ENCODE measurements around the gene SBK1.

Gene SBK1

DNA sequence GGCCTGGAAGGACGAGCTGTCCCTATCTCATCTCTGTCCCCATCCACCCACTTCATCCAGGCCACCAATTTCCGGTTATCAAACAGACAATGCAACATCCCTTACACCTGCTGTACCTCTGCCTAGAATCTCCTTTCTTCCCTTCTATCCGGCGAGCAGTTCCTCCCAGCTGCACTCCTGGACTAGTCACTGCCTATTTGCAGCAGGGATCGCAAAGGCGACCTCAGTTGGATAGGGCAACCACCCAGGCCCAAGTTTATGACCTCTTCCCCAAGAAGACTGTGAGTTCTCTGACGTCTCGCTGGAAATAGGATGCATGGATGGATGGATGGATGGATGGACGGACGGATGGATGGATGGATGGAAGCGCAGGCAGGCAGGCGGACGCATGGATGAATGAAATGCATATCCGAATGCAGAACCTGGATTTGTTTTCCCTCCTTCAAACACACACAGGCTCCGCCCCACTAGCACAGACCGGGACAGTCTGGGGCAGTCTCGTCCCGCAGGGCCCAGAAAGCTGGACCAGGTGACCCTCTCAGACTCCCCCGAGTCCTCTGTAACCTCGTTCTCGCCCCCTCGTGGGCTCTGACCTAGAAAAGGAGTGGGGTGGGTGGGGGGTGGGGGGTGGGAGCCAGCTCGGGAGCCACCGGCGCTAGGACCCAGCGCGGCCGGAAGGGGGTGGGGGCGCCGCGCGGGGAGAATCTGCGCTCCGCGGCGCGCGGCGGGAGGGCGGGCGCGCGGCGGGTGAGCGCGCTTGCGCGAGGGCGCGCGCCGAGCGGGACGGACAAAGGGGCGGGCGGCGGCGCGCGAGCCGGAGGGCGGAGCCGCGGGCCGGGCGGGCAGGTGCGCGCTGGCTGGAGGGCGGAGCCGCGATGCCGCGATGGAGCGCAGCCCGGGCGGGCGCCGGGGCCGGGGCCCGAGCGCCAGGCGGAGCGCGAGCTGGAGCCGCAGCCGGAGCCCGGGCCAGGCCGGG is at the start of gene SBK1:
SBK1 (plus strand) TSS at position 875 of the 976 bp plus-strand sequence. CDS start 24,867 bp downstream, outside the sequence.
- TF ChIP-seq, protein P1, sequence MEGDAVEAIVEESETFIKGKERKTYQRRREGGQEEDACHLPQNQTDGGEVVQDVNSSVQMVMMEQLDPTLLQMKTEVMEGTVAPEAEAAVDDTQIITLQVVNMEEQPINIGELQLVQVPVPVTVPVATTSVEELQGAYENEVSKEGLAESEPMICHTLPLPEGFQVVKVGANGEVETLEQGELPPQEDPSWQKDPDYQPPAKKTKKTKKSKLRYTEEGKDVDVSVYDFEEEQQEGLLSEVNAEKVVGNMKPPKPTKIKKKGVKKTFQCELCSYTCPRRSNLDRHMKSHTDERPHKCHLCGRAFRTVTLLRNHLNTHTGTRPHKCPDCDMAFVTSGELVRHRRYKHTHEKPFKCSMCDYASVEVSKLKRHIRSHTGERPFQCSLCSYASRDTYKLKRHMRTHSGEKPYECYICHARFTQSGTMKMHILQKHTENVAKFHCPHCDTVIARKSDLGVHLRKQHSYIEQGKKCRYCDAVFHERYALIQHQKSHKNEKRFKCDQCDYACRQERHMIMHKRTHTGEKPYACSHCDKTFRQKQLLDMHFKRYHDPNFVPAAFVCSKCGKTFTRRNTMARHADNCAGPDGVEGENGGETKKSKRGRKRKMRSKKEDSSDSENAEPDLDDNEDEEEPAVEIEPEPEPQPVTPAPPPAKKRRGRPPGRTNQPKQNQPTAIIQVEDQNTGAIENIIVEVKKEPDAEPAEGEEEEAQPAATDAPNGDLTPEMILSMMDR (IDR thresholded peaks at IDR 0.05), result no peak

DNA sequence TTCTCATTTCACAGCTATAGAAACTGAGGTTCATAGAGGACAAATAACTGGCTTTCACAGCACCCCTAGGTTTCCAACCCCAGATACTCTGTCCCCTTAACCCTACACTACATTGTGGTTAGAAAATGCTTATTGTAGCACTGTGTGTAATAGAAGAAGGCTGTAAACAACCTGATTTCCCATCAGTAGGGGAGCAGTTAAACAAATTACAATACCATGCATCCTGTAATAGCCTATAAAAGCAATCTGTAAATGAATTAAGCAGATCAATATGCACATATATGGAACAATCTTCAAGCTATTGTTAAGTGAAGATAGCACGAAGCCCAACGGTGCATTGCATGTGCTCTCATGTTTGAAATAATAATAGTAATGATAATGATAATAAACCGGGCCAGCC is 41.3 kb upstream of the SBK1 start:
- TF ChIP-seq, protein P1 (IDR thresholded peaks at IDR 0.05), result no peak

DNA sequence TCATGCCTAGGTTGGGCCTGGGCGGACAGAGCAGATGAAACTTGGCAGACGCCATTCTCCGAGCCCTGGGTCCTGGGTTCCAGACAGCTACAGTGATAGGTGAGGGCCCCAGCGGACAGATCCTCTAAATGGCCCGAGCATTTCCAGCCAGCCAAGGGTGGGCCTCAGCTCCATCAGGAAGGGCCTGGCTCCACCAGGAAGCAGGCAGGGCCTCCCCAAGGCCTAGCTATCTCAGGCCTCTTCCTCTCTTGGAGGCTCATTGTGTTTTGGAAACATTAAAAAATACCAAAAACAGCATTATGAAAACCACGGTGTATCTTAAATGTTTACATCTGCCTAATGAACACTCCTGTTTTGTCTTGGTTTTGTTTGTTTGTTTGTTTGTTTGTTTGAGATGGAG is 38.2 kb upstream of the SBK1 start:
- TF ChIP-seq, protein P1 (IDR thresholded peaks at IDR 0.05), result no peak

DNA sequence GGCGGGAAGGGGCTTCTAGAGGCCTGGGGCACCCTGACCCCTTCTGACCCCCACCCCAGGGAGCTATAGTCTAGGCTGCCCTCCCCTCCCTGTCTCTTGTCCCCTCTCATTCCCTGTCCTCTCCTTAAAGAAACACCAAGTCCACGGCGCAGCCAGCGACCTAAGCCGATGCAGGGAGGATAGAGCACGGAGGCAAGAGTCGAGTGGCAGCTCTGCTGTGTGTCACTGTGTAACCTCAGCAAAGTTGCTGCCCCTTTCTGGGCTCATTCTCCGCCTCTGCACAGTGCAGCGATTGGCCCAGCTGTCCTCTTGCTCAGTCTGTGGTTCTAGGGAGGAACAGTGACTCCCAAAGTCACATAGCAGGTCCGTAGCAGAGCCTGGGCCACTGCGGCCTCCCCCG is 36.5 kb upstream of the SBK1 start:
- TF ChIP-seq, protein P1 (IDR thresholded peaks at IDR 0.05), result no peak

DNA sequence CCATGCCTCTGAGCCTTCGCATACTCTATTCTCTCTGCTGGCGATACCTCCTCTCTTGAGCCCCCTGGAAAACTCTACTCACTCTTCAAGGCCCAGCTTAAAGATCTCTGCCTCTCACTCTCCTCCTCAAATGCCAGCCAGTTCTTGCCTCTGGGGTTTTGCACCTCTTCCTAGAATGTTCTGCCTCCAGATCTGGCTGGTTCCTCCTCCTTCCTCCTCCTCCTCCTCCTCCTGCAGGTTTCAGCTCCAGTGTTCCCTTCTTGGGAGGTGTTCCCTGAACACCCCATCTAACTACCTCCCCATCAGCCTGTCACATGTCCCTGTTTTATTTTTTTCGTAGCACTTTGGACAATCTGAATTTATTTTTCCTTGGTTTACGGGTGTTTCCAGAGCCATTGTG is 35.1 kb upstream of the SBK1 start:
- TF ChIP-seq, protein P1 (IDR thresholded peaks at IDR 0.05), result no peak

DNA sequence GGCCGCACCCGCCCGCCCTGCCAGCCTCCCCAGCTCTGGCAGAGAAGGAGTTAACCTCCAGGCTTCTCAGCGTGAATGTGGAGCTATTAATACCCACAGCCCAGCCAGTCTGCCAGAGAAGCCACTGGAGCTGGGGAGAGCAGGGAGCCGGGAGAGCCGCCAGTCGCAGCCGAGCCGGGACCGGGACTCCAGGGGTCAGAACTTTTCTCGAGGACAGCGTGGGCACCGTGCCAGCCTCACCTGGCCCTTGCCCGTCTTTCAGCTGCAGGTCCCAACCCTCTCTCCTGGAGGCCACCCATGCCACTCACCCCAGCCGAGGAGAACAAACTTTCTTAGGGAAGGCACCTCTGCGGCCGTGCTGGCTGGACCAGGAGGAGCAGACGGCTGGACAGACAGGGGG is 33.8 kb upstream of the SBK1 start:
- TF ChIP-seq, protein P1 (IDR thresholded peaks at IDR 0.05), result no peak

DNA sequence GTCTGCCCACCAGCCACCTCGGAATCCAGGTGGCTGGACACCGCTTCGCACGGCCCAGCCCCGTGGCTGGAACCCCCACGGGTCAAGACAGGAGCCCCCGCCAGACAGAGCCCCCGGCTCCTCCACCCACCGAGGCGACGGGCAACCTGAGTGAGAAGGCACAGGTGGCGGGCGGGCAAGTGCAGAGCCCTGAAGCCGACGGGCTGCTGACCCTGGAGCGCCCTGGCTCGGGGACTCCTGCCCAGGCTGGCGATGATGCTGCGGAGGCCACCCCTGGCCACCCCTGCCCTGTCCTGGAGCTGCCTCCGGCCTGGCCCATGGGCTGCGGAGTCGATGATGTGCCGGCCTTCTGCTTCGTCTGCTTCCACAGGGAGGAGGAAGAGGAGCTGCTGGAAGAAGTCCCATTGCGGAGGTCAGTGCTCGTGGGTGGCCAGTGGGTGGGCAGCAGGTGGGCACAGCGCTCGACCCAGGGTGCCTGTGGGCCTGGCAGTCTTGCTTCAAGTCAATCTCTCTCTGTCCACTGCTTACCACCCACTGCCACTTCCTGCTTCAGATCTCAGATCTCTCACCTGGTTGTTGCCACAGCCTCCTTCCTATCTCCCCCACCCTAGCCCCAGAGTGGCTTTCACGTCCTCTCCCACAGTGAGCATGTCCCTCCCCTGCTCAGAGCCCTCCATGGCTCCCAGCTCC is 33.1 kb upstream of the SBK1 start:
- TF ChIP-seq, protein P1 (IDR thresholded peaks at IDR 0.05), result no peak

All from LNCAP (cell line).